Muscle of arm (tissue), 14 donors: ENCODE results near the gene CFAP53. TPM values are rescaled to one million over a fixed set of nuclear protein-coding genes. Genes with fewer than 3 reads are reported as not detected.
"Not testable (repeated sequence)": the region's sequence is repeated elsewhere in the genome, so short reads cannot be mapped to it uniquely, and the experiment has no call there.

ENCODE experiments used
- DNase-seq: peaks from one replicate; pipeline ENCODE4 v3.0.0-alpha.2; 2013
- long read RNA-seq, 11 donors: transcript quantifications; one replicate each; lab custom pipeline, GENCODE V29; 2026
- polyA plus RNA-seq, 12 donors: library from polyadenylated mRNA; unstranded; fragments of 120-200 nt; gene quantifications; one replicate each; pipeline ENCODE4 v1.2.1, GENCODE V29; 2013; ENCODE audit not compliant: insufficient read length in 12 of 12

Gene CFAP53
- 1 to 10 TPM in 1 of 12 donors, under 1 TPM in 9, not detected in 2; 0.11 to 1.1 (median 0.34) TPM for polyA plus RNA-seq
- long read RNA-seq, donor 1 = 0 reads
- long read RNA-seq, donor 2 = 0 reads
- long read RNA-seq, donor 3 = 0 reads
- long read RNA-seq, donor 4 = 0 reads
- long read RNA-seq, donor 5 = 0 reads
- long read RNA-seq, donor 6 = 0 reads
- long read RNA-seq, donor 7 = 0 reads
- long read RNA-seq, donor 8 = 0 reads
- long read RNA-seq, donor 9 = 0 reads
- long read RNA-seq, donor 10 = 0 reads
- long read RNA-seq, donor 11 = 0 reads

- peak; percentile 93 for DNase-seq
These were observed at the start of gene CFAP53 for GRCh38 chr18:50266248-50266704. Gene CFAP53 (minus strand): TSS chr18:50266495. CDS start chr18:50266404, 91 bp downstream.

- DNase-seq = no peak
These were observed 49.0 kb upstream of the CFAP53 start for GRCh38 chr18:50315100-50315871.

GRCh38 chr18:50313873-50314460 is 47.7 kb upstream of the CFAP53 start:
- no peak for DNase-seq

- DNase-seq = no peak
These were observed 46.8 kb upstream of the CFAP53 start for GRCh38 chr18:50313031-50313607.

GRCh38 chr18:50312296-50313030 is 46.2 kb upstream of the CFAP53 start:
- no peak for DNase-seq

GRCh38 chr18:50311650-50312049 is 45.4 kb upstream of the CFAP53 start:
- DNase-seq = no peak

- DNase-seq = no peak
These were observed 43.8 kb upstream of the CFAP53 start for GRCh38 chr18:50310080-50310479.

- not testable (repeated sequence) for DNase-seq
These were observed 42.6 kb upstream of the CFAP53 start for GRCh38 chr18:50308851-50309250.

- peak; percentile 87 for DNase-seq
These were observed 41.6 kb upstream of the CFAP53 start for GRCh38 chr18:50307738-50308470.

GRCh38 chr18:50307400-50307737 is 41.1 kb upstream of the CFAP53 start:
- no peak for DNase-seq

GRCh38 chr18:50306944-50307343 is 40.6 kb upstream of the CFAP53 start:
- no peak for DNase-seq

GRCh38 chr18:50301074-50301473 is 34.8 kb upstream of the CFAP53 start:
- DNase-seq = no peak

- no peak for DNase-seq
These were observed 33.5 kb upstream of the CFAP53 start for GRCh38 chr18:50299626-50300388.

GRCh38 chr18:50298443-50299284 is 32.4 kb upstream of the CFAP53 start:
- no peak for DNase-seq

GRCh38 chr18:50297621-50298442 is 31.5 kb upstream of the CFAP53 start:
- peak; percentile 76 for DNase-seq

- no peak for DNase-seq
These were observed 26.7 kb upstream of the CFAP53 start for GRCh38 chr18:50293039-50293438.

GRCh38 chr18:50289108-50289443 is 22.8 kb upstream of the CFAP53 start:
- DNase-seq = no peak

- not testable (repeated sequence) for DNase-seq
These were observed 22.2 kb upstream of the CFAP53 start for GRCh38 chr18:50288348-50289107.
